ENCODE data around the gene ITPR2.

DNA sequence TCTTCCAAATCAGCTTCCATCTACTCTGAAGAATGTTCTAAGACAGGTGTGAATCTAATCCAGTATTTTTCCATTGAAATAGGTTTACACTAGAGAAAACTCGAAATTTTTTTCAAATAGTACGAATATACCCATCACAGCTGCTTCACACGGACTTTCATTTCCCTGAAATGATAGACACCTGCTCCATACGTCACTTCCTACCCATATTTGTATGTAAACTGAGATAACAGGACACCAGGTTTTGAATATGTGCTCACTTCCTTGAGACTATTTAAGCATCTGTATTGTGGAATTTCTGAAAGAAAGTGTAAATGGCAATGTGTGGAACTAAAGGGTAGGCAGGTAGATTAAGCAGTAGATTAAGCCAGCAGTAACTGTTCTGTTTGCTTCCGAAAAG, 13.4 kb upstream of the ITPR2 start:
- TF ChIP-seq, protein P1, sequence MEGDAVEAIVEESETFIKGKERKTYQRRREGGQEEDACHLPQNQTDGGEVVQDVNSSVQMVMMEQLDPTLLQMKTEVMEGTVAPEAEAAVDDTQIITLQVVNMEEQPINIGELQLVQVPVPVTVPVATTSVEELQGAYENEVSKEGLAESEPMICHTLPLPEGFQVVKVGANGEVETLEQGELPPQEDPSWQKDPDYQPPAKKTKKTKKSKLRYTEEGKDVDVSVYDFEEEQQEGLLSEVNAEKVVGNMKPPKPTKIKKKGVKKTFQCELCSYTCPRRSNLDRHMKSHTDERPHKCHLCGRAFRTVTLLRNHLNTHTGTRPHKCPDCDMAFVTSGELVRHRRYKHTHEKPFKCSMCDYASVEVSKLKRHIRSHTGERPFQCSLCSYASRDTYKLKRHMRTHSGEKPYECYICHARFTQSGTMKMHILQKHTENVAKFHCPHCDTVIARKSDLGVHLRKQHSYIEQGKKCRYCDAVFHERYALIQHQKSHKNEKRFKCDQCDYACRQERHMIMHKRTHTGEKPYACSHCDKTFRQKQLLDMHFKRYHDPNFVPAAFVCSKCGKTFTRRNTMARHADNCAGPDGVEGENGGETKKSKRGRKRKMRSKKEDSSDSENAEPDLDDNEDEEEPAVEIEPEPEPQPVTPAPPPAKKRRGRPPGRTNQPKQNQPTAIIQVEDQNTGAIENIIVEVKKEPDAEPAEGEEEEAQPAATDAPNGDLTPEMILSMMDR (conservative IDR thresholded peaks at IDR 0.05; ENCODE audit: low read depth, low read length) = no peak
- no peak for TF ChIP-seq EZH2 (IDR thresholded peaks at IDR 0.05; ENCODE audit: low read length, unreplicated experiment)

Measured in PC-3 (cell line).